Subcutaneous adipose tissue (tissue), 4 donors: Measurements from ENCODE around the gene HMSD. TPM values are rescaled to one million over a fixed set of nuclear protein-coding genes. Genes with fewer than 3 reads are reported as not detected.

Source experiments
- total RNA-seq, 4 donors: library from RNA; depleted of rRNA; stranded (reverse); fragments of >200 nt; gene quantifications; one replicate each; pipeline ENCODE4 v1.1.0, GENCODE V29; 2016
- TF ChIP-seq, protein P1 (sequence below): fragments of 450-650 bp; IDR thresholded peaks from one replicate; pipeline ENCODE4 v1.5.1; 2016; ENCODE audit warnings: low read depth, mild to moderate bottlenecking, control low read depth, antibody characterized with exemption, moderate library complexity

HMSD gene
- total RNA-seq, 4 donors from 2014 or later: not detected

GRCh38 chr18:63961435-63961980 lies 12.4 kb downstream of the HMSD start:
- TF ChIP-seq, protein P1, sequence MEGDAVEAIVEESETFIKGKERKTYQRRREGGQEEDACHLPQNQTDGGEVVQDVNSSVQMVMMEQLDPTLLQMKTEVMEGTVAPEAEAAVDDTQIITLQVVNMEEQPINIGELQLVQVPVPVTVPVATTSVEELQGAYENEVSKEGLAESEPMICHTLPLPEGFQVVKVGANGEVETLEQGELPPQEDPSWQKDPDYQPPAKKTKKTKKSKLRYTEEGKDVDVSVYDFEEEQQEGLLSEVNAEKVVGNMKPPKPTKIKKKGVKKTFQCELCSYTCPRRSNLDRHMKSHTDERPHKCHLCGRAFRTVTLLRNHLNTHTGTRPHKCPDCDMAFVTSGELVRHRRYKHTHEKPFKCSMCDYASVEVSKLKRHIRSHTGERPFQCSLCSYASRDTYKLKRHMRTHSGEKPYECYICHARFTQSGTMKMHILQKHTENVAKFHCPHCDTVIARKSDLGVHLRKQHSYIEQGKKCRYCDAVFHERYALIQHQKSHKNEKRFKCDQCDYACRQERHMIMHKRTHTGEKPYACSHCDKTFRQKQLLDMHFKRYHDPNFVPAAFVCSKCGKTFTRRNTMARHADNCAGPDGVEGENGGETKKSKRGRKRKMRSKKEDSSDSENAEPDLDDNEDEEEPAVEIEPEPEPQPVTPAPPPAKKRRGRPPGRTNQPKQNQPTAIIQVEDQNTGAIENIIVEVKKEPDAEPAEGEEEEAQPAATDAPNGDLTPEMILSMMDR: no peak

GRCh38 chr18:63962137-63962536 lies 13.0 kb downstream of the HMSD start:
- TF ChIP-seq, protein P1: no peak

DNA sequence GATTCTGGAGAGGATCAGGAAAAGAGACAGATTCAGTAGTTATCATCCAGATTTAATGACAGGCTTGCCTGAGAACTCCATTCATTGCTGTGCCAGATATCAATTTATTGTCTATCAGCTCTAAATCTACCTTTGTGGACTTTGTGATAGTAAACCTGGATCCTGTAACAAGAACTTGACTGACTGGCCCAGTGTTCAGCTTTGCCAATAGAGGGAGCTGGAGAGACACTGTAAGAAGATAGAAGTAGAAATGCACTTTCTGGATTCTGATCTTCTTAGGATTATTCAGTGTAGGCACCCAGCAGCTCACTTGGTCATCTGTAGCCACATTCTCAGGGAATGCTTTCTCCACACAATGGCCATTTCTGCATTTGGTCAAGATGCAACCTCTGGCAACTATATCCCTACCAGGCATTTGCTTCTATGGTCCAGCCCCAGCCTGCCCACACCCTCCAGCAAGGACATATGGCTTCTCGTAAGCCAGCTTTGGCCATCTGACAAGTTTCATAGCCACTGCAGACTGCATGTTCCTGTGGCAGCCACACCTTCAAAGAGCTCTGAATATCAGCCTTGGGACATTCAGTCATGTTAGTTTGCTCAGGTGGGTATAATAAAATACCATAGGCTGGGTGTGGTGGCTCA lies 14.6 kb downstream of the HMSD start:
- TF ChIP-seq, protein P1: no peak

DNA sequence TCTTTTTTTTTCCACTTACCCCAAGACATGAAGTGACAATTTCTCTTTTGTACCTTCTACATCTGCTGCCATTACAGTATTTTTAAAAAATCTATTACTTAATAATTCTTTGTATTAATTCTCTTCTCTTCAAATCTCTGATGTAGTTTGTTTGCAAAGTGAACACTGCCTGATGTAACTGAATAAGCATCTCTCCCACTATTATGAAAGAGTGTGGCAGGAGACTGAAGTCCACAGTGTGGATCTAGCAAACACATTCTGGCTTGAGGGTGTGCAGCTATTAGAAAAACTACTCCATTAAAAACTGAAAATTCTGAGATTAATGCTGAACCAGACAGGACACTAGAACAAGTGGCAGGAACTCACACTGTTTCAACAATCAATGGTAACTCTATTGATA lies 15.8 kb downstream of the HMSD start:
- TF ChIP-seq, protein P1: no peak

- TF ChIP-seq, protein P1: no peak
Observed at GRCh38 chr18:63965716-63966330, 16.7 kb downstream of the HMSD start.

- TF ChIP-seq, protein P1: no peak
Observed at GRCh38 chr18:63969942-63970808, 21.1 kb downstream of the HMSD start, which contains the start of gene SERPINB8. SERPINB8 (plus strand) TSS chr18:63970081; CDS start chr18:63978309, 8,228 bp downstream.

DNA sequence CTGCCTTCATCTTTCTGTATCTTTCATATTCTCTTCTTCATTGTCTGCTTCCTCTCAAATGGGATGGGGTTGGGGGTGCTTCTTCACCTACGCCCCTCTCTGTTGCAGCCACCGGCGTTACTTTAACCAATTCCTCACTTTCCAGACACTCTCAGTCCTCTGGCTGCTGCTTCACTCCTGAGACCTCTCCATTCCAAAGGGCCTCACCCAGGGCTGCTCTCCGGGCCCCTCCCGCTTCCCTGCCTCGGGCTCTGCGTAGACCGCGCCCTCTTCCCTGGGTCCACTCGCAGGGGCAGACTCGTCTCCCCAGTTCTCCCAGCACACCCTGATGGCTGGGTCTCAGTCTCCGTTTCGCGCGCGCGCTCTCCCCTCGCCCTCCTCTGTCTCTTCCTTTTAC lies 21.7 kb downstream of the HMSD start:
- TF ChIP-seq, protein P1: no peak
